SW480 (cell line): ENCODE data around the gene RSKR.
"Not testable (repeated sequence)": the region's sequence is repeated elsewhere in the genome, so short reads cannot be mapped to it uniquely, and the experiment has no call there.

Experiments used
- DNase-seq: peaks from one replicate; pipeline ENCODE4 v3.0.0-alpha.2; 2016; ENCODE audit warnings: low spot score

The RSKR gene

DNA sequence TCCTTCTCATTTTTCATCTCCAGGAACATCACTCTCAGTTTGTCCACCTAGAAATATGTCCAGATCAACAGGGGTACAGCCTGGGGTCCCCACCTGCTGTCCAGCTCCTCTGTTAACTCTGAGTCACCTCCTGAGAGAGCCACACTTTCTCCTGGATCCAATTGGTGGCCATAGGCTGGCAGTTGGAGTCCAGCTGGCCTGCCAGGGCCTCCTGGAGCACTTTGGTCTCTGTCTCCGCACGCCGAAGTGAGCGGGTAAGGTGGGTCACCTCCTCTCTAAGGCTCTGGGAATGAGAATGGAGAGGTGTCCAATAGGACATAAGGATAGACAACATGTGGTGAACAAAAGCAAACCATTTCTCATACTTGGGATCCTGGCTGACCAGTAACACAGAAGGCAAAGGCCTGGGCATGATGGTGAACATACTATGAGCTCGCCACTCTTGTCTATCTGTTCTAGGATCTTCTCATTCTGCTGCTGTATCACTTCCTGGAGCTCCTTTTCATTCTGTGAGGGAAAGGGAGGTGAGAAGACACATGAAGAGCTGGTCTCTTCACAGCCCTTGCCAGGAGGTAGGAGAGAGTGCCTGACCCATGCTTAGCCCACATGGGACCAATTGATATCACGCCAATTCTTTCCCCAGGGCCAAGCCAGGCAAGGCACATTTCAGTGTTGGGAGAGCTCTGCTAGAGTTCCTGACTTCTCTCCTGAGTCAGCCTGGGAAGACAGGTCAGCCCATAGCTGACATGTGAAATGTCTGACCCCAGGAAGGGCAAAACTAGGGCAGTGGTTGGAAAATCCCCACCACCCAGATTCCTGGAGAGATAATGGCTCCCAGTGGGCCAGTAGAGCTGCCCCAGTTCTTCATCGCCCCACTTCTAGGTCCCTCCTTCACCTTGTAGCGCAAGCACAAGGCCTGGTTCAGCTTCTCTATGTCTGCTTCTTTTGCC lies 35.5 kb downstream of the RSKR start:
- no peak for DNase-seq

DNA sequence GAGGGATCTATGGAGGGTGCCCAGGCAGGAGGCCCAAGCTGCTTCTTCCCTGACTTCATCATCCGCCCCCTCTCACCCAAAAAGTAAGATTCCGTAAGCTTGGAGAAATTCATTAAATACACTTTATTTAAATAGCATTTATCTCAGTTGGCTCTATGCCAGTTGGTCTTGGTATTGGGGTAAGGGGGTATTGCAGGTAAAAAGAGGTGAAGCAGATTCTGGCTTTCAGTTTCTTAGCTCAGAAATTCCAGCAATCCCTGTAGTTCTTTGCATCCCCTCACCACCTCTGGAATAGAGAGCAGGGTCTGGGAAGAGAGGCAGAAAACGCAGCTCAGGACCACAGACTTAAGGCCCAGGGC lies 36.5 kb downstream of the RSKR start:
- DNase-seq, result no peak

DNA sequence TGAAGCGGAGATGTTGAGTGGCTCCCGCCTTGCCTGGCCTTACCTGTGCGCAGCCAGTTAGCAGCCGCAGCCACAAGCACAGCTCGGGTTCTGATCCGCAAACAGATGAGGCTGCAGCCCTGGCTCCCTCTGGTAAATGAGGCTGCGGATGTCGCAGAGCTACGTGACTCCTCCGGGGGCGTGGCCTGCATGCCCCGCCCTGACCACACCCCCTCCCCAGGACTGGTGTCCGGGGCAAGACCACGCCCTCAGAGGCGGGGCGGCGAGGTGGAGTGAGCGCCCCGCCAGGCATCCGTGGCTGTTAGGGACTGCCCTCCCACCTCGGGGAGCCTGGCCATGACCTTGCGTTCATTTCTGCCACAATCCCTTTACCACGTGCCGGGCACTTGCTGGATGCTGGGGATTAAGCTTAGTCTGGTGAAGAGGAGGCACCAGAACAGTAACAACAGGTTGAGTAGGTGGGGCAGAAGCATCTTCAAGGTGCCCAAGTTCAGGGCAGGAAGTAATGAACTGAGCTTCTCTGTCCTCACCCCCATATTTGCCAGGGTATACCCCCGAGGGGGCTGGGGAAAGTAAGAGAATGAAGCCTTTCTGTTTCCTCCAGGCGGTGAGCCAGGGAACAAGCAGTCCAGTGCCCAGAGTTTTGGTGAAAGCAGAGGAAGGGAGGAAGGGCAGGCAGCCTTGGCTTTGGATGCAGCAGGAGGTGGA lies 37.1 kb downstream of the RSKR start, which contains the start of gene ALDOC:
TSS of gene ALDOC (minus strand) at position 138 of the 708 bp plus-strand sequence. CDS start 1,363 bp downstream, outside the sequence.
- DNase-seq, result peak; percentile 89

DNA sequence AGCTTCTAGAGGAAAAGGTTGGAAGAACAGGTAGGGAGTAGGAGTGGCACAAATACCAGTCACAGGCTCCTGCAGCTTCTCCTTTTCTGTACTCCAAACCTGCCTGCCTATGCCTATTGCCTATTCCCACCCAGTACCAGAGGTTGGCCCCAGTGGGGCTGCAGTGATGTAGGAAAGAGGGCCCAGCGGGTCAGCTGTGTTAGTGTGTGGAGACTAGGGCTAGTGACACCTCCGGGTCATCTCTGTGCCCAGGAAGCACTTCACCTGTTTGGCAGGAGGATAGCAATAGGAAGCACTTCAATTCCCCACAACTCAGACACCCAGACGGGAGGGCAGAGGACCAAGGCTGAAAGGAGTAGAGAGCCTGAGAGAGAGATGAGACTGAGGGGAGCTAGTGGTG lies 38.0 kb downstream of the RSKR start:
- DNase-seq, result not testable (repeated sequence)

DNA sequence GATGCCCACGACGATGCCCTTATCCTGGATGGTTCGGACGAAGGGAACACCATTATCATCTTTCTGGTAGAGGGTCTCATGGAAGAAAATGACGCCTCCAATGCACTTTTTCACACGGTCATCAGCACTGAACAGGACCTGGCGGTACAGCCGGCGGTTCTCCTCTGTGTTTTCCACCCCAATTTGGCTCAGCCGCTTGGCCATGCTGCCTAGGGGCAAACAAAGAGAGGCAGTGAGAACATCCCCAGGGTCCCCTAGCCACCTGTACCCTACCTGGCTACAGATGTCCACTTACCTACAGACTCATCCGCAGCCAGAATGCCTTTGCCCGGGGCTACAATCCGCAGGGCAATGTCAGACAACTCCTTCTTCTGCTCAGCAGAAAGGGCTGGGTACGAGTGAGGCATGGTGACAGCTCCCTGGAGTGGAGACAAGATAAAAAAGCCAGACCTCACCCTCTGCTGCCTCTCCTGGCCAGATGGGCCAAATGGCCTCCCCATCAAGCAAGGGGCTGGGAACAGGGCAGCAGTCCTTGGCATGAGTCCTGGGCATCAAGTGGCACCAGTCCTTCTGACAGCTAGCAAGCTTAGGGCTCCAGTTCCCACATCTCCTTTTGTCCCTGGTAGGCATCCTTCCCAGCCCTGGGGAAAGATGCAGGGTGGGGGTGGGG lies 38.7 kb downstream of the RSKR start:
- no peak for DNase-seq

DNA sequence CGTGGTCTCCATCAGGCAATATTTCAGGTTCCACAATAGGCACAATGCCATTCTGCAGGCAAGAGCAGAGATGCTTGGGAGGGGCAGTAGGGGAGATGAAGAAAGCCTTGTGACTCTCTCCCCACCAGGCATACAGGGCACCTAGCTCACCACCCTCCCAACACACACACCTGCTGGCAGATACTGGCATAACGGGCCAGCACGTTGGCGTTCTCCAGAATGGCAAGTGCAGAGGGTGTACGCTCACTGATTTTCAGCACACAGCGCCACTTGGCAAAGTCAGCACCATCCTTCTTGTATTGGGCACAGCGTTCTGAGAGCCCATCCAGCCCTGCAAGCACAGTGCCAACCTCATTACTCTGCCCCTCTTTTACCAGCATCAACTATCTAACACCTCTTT lies 39.5 kb downstream of the RSKR start:
- no peak for DNase-seq

DNA sequence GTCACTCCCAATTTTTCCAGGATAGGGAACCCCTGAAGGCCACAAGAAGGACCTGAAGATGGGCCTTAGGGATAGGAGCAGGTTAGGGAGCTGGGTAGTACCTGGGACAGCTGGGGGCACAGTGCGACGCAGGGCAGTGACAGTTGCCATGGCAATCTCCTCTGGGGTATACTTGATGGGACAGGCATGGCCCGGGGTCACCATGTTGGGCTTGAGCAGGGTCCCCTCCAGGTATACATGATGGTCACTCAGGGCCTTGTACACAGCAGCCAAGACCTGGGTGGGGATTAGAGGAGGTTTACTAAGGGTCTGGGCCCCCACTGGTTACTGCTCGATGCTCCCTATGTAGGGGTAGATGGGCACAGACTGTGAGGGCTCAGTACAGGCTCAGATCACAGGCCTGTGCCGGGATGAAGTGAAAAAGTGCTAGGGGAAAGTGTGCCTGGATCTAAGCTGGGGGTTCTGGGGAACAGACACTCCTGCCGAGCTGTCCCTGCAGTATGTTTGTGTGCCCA lies 40.0 kb downstream of the RSKR start:
- no peak for DNase-seq

DNA sequence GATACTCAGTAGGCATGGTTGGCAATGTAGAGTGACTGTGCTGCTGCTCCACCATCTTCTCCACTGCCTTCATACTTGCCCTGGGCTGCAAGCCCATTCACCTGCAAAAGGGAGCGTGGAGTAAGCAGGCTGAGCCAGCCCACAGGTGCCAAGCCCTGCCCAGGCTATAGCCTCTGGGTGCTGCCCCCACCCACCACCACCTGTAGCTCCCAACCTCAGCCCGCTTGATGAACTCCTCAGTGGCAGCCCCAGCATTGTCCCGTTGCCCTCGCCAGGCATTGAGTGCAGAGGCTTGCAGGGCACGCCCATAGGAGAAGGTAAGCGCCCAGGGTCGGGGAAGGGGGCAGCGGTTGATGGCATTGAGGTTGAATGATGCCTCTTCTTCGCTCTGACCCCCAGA lies 40.5 kb downstream of the RSKR start:
- no peak for DNase-seq

DNA sequence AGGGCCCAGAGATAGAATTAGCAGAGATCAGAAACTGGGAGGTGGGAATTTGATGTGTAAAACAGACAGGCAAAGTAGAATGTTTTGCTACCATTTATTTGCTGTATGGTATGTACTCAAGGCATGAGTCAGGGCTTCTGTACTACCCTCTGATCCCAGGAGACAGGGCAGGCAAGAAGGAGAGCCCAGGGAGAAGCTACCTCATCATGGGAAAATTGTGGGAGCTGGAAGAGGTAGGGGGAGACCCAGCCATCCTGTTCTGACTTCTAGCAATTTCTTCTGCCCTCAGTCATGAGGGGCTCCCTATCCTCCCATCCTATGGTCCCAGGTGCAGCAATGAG lies 41.0 kb downstream of the RSKR start:
- no peak for DNase-seq

DNA sequence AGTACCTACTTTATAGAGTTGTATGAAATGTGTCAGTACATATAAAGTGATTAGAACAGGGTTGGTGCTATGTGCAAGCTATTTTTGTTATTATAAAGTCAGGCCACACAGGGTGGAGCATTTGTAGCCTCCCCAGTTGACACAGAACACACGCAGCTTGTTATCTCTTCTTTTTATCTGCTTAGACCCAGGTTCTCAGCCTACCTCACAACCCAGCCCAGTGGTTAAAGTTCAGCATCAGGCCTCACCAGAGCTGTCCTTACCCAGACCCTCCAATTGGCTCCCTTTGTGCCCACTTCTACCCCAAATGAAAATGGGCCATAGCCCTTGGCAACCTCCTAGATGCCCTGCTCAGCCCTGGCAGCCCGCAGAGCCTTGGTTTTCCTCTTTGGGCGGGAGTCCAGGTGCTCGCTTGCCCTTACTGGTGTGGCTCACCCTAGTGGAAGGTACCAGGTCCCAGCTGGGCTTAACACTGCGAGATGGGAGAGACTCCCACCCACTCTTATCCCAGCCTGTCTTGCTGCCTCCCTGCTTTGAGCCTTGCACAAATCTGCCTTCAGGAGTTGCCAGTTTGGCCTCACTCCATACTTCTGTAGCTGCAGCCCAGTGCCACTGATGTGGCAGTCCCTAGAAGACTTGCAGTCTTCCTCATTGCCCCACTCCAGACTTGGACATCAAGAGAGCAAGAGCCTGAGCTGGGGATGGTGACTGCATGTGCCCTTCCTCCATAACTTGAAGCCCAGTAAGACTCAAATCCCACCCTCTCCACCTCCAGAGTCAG lies 41.5 kb downstream of the RSKR start:
- no peak for DNase-seq

DNA sequence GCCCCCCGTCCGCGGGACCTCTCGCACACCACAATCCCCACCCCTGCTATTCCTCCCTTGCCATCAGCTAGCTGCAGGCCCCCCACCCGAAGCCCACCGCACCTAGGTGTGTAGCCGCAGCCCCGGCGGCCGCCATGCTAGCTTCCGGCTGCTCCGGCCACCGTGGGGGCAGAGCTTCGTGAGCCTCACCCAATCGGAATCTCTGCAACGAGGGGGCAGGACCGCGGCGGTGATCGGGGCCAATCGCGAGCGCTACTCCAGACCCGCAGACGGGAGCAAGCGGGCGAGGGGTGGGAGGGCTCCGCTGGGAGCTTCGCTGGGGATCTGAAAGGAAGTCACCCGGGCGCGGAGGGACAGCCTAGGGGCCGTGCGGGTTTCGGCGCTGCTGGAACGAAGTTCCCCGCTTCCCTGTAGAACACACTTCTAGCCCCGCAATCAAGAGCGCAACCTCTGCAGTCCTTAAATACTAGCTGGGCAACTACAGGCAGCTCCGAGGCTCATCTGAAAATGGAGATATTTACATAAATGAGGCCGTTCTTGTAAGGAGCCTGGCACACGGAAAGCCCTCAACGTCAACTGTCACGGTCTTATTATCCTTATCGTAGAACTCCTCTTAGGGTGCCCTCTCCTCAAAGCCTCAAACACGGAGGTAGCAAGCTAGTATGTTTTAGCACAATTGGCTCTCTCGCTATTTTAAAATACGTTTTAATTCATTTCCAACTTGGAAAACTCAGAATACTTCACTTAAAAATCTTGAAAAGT lies 42.4 kb downstream of the RSKR start, which contains the start of gene PIGS:
TSS of gene PIGS (minus strand) at position 164 of the 762 bp plus-strand sequence. CDS start at position 136, 28 bp downstream.
- DNase-seq, result peak; percentile 93

DNA sequence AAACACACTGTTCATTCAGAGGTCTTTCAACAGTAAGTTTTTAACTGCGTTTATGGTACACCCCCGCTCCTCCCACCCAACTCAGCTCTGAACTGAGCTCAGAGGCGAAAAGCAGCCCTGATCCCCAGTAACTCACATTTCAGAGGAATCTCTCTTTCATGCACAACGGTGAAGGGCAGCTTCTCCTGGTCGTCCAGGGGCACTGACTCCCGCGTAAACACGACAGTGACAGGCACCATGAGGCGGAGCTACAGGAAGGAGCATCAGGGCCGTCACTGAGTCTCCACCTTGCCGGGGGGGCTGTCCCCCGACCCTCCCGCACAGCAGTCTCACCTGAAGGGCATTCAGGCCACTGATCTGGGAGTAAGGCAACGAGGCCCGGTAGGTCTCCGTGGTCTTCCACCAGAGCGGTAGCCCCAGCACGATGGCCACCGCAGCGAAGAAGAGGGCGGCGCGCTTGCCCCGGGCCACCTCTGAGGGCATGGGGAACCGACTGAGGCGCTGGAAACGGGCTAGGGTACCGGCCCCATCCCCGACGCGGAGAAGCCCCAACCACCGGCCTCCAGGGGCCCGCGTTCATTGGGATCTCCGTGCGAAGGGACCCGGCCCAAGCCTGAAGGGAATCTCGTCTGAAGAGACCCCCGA lies 43.1 kb downstream of the RSKR start:
- DNase-seq, result peak; percentile 62

DNA sequence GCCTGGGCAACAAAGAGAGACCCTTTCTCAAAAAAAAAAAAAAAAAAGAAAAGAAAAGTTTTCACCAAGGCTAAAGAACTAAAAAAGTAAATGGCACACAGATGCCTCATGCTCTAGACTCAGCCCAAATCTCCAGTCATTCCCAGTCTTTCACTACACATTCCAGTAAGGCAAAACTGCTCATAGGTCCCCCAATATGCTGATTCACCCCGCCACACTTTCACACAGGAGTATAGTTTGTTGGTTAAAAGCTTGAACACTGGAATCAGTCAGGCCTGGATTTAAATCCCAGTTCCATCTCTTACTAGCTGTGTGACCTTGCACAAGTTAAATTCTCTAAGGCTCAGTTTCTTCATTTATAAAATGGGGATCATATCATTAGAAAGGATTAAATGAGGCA lies 44.5 kb downstream of the RSKR start:
- DNase-seq, result no peak

DNA sequence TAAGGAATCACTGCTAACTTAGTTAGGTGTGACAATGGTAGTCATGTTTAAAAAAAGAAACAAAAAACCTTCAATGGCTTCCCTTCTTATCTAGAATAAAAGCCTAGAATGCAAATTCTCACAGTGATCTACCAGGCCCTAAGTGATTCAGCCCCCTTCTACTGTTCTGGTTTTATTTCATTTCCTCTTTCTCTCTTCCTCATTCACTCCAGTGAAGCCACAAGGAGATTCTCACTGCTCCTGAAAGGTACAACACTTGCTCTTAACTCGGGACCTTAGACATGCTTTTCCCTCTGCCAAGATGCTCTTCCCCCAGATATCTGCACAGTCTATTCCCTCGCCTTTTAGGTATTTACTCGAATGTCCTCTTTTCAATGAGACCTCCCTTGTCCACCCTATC lies 46.4 kb downstream of the RSKR start:
- DNase-seq, result no peak

DNA sequence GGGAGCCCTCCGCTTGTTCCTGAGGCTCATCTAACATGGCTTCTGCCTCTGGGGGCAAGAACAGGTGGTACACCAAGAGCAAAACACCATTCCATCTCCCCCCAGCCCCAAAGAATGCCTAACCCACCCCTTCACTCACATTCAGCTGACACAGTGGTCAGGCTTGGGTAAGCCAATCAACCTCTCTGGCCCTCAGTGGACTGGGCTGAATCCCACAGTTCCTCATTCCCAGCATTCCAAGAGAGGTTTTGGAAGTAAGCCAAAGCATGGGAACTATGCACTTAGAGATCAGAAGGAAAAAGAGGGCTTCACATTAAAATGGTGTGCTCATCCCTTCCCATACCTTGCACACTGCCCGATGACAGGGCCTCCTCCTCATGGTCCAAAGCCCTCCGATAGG lies 50.5 kb downstream of the RSKR start:
- peak; percentile 43 for DNase-seq
